HepG2 (cell line): ENCODE measurements around the gene ADAM8. TPM values are rescaled to one million over a fixed set of nuclear protein-coding genes. Genes with fewer than 3 reads are reported as not detected.

Experiments
- ATAC-seq: fragments of 200-7000 bp; cut with Tn5 transposase; 3 replicates; pipeline ENCODE4 v1.9.1; 2020; ENCODE audit warnings: mild to moderate bottlenecking, moderate library complexity
- BruUV-seq: library from RNA; stranded (reverse); fragments of 400-500 nt; replicated peaks from 2 replicates; lab custom pipeline; 2021; lab: Mats Ljungman, UMichigan
- CTCF ChIA-PET: fragments of 300-600 bp; formaldehyde crosslinking; extraction: SDS; loops from one replicate; lab custom pipeline; 2021; ENCODE audit warnings: low total read pairs, inconsistent platforms, low intra/inter-chr PET ratio; lab: Yijun Ruan, JAX
- POLR2A ChIA-PET: fragments of 350-600 bp; sonication (Branson Sonifier 250); formaldehyde crosslinking; loops from one replicate; lab custom pipeline; 2020; ENCODE audit warnings: antibody characterized with exemption, inconsistent platforms; lab: Yijun Ruan, JAX
- DNase-seq: peaks from one replicate; pipeline ENCODE4 v3.0.0-alpha.2; 2015; ENCODE audit warnings: low spot score
- FAIRE-seq: peaks from 3 replicates; lab custom pipeline; 2011; peaks lifted over from hg19 to GRCh38; lab: Jason Lieb, UNC
- H2AFZ ChIP-seq: one replicate; pipeline ENCODE4 v1.6.1; 2011; ENCODE audit warnings: low read length, inconsistent platforms
- H3K27ac ChIP-seq: fragments of 300-600 bp; 3 replicates; pipeline ENCODE4 v1.8.0; 2011; ENCODE audit warnings: mixed run types, mild to moderate bottlenecking, mixed read lengths, low read length, inconsistent platforms; ENCODE audit not compliant: insufficient read depth; ENCODE audit errors: extremely low read length
- H3K27me3 ChIP-seq, 2 experiments: fragments of 200-600 bp in 1 of 2; 2 replicates in 1 of 2; 3 replicates in 1 of 2; pipeline versions ENCODE4 v1.6.0 to v1.8.0; 2011; ENCODE audit warnings: low read length in 2 of 2, mild to moderate bottlenecking in 2 of 2, moderate library complexity in 2 of 2, inconsistent platforms in 1 of 2; ENCODE audit not compliant: insufficient read depth in 2 of 2, control insufficient read depth in 1 of 2
- H3K36me3 ChIP-seq, 2 experiments: fragments of 200-600 bp in 1 of 2; replicated peaks in 1 of 2; 2 replicates in 1 of 2; 3 replicates in 1 of 2; pipeline versions ENCODE4 v1.5.1 to v1.8.0; 2011; ENCODE audit warnings: low read length in 2 of 2, inconsistent platforms in 1 of 2; ENCODE audit not compliant: insufficient read depth in 2 of 2, control insufficient read depth in 1 of 2
- H3K4me1 ChIP-seq: 2 replicates; pipeline ENCODE4 v1.5.1; 2012; ENCODE audit warnings: low read length, inconsistent platforms; ENCODE audit not compliant: insufficient read depth
- H3K4me2 ChIP-seq: 2 replicates; pipeline ENCODE4 v1.6.0; 2011; ENCODE audit warnings: low read depth, low read length, inconsistent platforms
- H3K4me3 ChIP-seq, 3 experiments: fragments of 200-600 bp in 1 of 3; sonication (generic), shearing (Covaris generic) in 1 of 3; replicated peaks in 1 of 3; 2 replicates each; pipeline ENCODE4 v1.5.1; 2011 to 2016; ENCODE audit warnings: low read length in 3 of 3, inconsistent platforms in 2 of 3, low read depth in 2 of 3, mild to moderate bottlenecking in 2 of 3, control low read depth in 1 of 3, mixed read lengths in 1 of 3; ENCODE audit not compliant: insufficient read depth in 1 of 3
- H3K79me2 ChIP-seq: one replicate; pipeline ENCODE4 v1.6.1; 2011; ENCODE audit warnings: low read length, inconsistent platforms; ENCODE audit not compliant: insufficient read depth
- H3K9ac ChIP-seq: 2 replicates; pipeline ENCODE4 v1.6.0; 2011; ENCODE audit warnings: mild to moderate bottlenecking, low read depth, low read length, inconsistent platforms; ENCODE audit not compliant: insufficient read depth
- H3K9me3 ChIP-seq: 2 replicates; pipeline ENCODE4 v1.5.1; 2012; ENCODE audit warnings: mild to moderate bottlenecking, low read length
- H4K20me1 ChIP-seq: 2 replicates; pipeline ENCODE4 v1.6.0; 2011; ENCODE audit warnings: inconsistent platforms, mild to moderate bottlenecking, low read length, moderate library complexity; ENCODE audit not compliant: insufficient read depth
- CBX2 ChIP-seq, 2 experiments: fragments of 200-600 bp in 1 of 2; sonication (generic); formaldehyde crosslinking in 1 of 2; IDR thresholded peaks; 2 replicates each; pipeline versions ENCODE4 v1.7.0 to v1.8.1; 2018 to 2022; ENCODE audit warnings: low read depth in 2 of 2, low read length in 1 of 2, mild to moderate bottlenecking in 1 of 2, missing genetic modification reagents in 1 of 2
- EHMT2 ChIP-seq: fragments of 200-600 bp; sonication (generic); IDR thresholded peaks from 2 replicates; pipeline ENCODE4 v1.7.0; 2017; ENCODE audit warnings: antibody characterized with exemption, low read depth, low read length, borderline replicate concordance
- ETV5 ChIP-seq: IDR thresholded peaks from 2 replicates; pipeline ENCODE4 v1.6.1; 2018; ENCODE audit warnings: missing biosample characterization, missing genetic modification reagents, inconsistent platforms, borderline replicate concordance
- FOXA1 ChIP-seq, 2 experiments: fragments of 450-650 bp in 1 of 2; sonication (generic) in 1 of 2; formaldehyde crosslinking in 1 of 2; IDR thresholded peaks; 2 replicates each; pipeline versions ENCODE4 v1.4.0 to v1.6.1; 2016 to 2020; ENCODE audit warnings: missing genetic modification reagents in 1 of 2
- GABPA ChIP-seq, 2 experiments: IDR thresholded peaks; 2 replicates each; pipeline ENCODE4 v1.6.1; 2011 to 2016; ENCODE audit warnings: low read depth in 2 of 2, low read length in 1 of 2, missing biosample characterization in 1 of 2, missing genetic modification characterization in 1 of 2
- KDM1A ChIP-seq: IDR thresholded peaks from 2 replicates; pipeline ENCODE4 v1.6.1; 2016; ENCODE audit warnings: missing compliant biosample characterization
- KMT2B ChIP-seq: IDR thresholded peaks from 2 replicates; pipeline ENCODE4 v1.6.1; 2016; ENCODE audit warnings: missing genetic modification reagents, missing compliant biosample characterization
- MAX ChIP-seq: IDR thresholded peaks from 2 replicates; pipeline ENCODE4 v1.6.1; 2012; ENCODE audit warnings: inconsistent platforms
- ZNF20 ChIP-seq: sonication (generic); formaldehyde crosslinking; IDR thresholded peaks from 2 replicates; pipeline ENCODE4 v1.4.0; 2020; ENCODE audit warnings: mild to moderate bottlenecking, moderate library complexity, missing genetic modification reagents
- ZNF3 ChIP-seq: IDR thresholded peaks from 2 replicates; pipeline ENCODE4 v1.7.0; 2017; ENCODE audit warnings: inconsistent platforms
- ZNF564 ChIP-seq: sonication (generic); formaldehyde crosslinking; IDR thresholded peaks from 2 replicates; pipeline ENCODE4 v1.8.1; 2023; ENCODE audit warnings: mild to moderate bottlenecking, missing genetic modification reagents
- ZNF576 ChIP-seq: sonication (generic); formaldehyde crosslinking; IDR thresholded peaks from 2 replicates; pipeline ENCODE4 v1.4.0; 2020; ENCODE audit warnings: mild to moderate bottlenecking, missing genetic modification reagents
- WGBS: methylation state at CpG from one replicate; pipeline ENCODE4 v1.1.6; 2017; ENCODE audit warnings: low lambda C conversion rate; 5-methylcytosine and 5-hydroxymethylcytosine counted together
- in situ Hi-C: cut with HindIII; loops from 2 replicates; pipeline ENCODE4 v1.10.0; 2017; ENCODE audit warnings: low pct_unique_long_range_greater_than_20kb; ENCODE audit not compliant: extremely low pct_ligation_motif_present
- intact Hi-C: fragments of 100-400 bp; cut with micrococcal nuclease; formaldehyde crosslinking; loops from one replicate; pipeline ENCODE4 v1.10.0; 2022; ENCODE audit not compliant: unreplicated experiment
- polyA plus RNA-seq, 8 experiments: library from polyadenylated mRNA; depleted of rRNA in 3 of 8; stranded (reverse) in 7 of 8; unstranded in 1 of 8; fragments of >200 nt; fragmentation: Illumina TruSeq in 4 of 8; extraction: Trizol in 4 of 8; gene quantifications; 2 replicates each; pipeline versions ENCODE4 v1.2.1 to v1.2.3, GENCODE V29; 2011 to 2016; ENCODE audit warnings: low read depth in 4 of 8, missing spikeins in 1 of 8, mixed read lengths in 1 of 8; ENCODE audit not compliant: insufficient read depth in 1 of 8
- total RNA-seq, 5 experiments: library from RNA; depleted of rRNA; stranded (reverse); fragments of >200 nt; fragmentation: Illumina TruSeq; extraction: Trizol; gene quantifications; 2 replicates each; pipeline ENCODE4 v1.2.3, GENCODE V29; 2016; ENCODE audit warnings: low read depth in 1 of 5

The ADAM8 gene
- total and polyA plus RNA-seq, 2 of the 13 experiments (the other 11 are each of a cell fraction or from before 2014, with no cell fraction given), result 0.24 to 0.93 TPM

GRCh38 chr10:133311570-133311969 is 34.9 kb upstream of the ADAM8 start:
- BruUV-seq, result no TSS peak
- TF ChIP-seq KDM1A (CRISPR knock-in tag), result no peak
- TF ChIP-seq FOXA1 (IDR thresholded peaks at IDR 0.05), result no peak
- no peak for TF ChIP-seq FOXA1 (CRISPR knock-in tag; IDR thresholded peaks at IDR 0.05)
- no peak for TF ChIP-seq KMT2B (CRISPR knock-in tag)
- TF ChIP-seq CBX2 (IDR thresholded peaks at IDR 0.05; ENCODE audit: low read depth, low read length), result no peak
- no peak for TF ChIP-seq CBX2 (CRISPR knock-in tag; IDR thresholded peaks at IDR 0.05; ENCODE audit: low read depth)
- no peak for TF ChIP-seq ZNF3 (CRISPR knock-in tag)
- TF ChIP-seq ETV5 (CRISPR knock-in tag), result no peak
- TF ChIP-seq ZNF20 (CRISPR knock-in tag), result no peak
- no peak for TF ChIP-seq ZNF564 (CRISPR knock-in tag)
- no peak for TF ChIP-seq GABPA (IDR thresholded peaks at IDR 0.05; ENCODE audit: low read depth, low read length)
- TF ChIP-seq GABPA (CRISPR knock-in tag; IDR thresholded peaks at IDR 0.05; ENCODE audit: low read depth), result no peak
- no peak for TF ChIP-seq EHMT2
- no peak for TF ChIP-seq MAX
- TF ChIP-seq ZNF576 (CRISPR knock-in tag), result no peak
- Histone ChIP-seq H3K79me2 (peaks cover 19% of the 10 kb centered on the region), H3K27ac (no peak overlapping the region), H3K27me3 (no peaks in the 10 kb centered on the region; a peak in 1 of 5 replicates), H3K4me2 (no peak overlapping the region), H3K36me3 (peaks cover 14 to 33% of the 10 kb centered on the region in 2 experiments; a peak in 4 of 5 replicates), H3K4me1 (peaks cover 19% of the 10 kb centered on the region), H3K4me3 (no peak overlapping the region), H4K20me1 (peaks cover 9% of the 10 kb centered on the region), H2AFZ (no peak overlapping the region), H3K9ac (no peak overlapping the region), H3K9me3 (no peaks in the 10 kb centered on the region)
- ATAC-seq (no peak), FAIRE-seq (no peak), DNase-seq (no peak)
- ChIA-PET CTCF (no interaction called here), POLR2A (no interaction called here)
- in situ Hi-C loops, result no loop called here
- intact Hi-C loops, result no loop called here
- WGBS, result 91% methylated on average over 8 of the region's 10 CpGs
